MG63 (cell line): ENCODE data around the gene TFAP2B. TPM values are rescaled to one million over a fixed set of nuclear protein-coding genes. Genes with fewer than 3 reads are reported as not detected.

Experiments used
- DNase-seq: peaks from one replicate; pipeline ENCODE4 v3.0.0-alpha.2; 2020
- H3K27me3 ChIP-seq: fragments of 250-450 bp; sonication (Bioruptor Pico); 2 replicates; pipeline ENCODE4 v1.5.1; 2020; ENCODE audit warnings: mild to moderate bottlenecking, moderate library complexity
- H3K36me3 ChIP-seq: fragments of 250-450 bp; sonication (Bioruptor Pico); 2 replicates; pipeline ENCODE4 v1.5.1; 2020; ENCODE audit warnings: mild to moderate bottlenecking, moderate library complexity
- H3K4me3 ChIP-seq: fragments of 250-450 bp; sonication (Bioruptor Pico); 2 replicates; pipeline ENCODE4 v1.5.1; 2020; ENCODE audit warnings: mild to moderate bottlenecking, moderate library complexity
- H3K9me3 ChIP-seq: fragments of 250-450 bp; sonication (Bioruptor Pico); 2 replicates; pipeline ENCODE4 v1.5.1; 2020; ENCODE audit warnings: mild to moderate bottlenecking, moderate library complexity
- total RNA-seq: library from RNA; depleted of rRNA; stranded (reverse); fragments of >200 nt; shearing (Covaris generic); gene quantifications from 2 replicates; pipeline ENCODE4 v1.2.3, GENCODE V29; 2014; ENCODE audit warnings: low replicate concordance

TFAP2B gene
- total RNA-seq, 1 experiment from 2014 or later: not detected

DNA sequence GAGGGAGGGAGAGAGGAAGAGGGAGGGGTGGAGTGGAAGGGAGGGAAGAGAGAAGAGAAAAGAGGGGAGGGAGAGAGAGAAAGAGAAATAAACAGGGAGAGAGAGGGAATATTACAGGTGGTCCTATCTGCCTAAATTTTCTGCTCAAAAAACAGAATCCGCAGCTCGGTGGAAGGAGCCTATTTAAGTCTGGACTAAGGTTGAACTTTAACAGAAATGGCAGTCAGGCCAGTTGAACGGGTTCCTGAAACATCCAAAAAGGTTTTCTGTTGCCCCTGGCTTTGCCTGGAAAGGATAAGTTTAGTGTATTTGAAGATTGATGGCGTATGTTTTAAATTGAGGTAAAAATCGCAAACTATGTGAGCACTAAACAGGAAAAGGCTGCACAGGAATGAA lies 2.2 kb downstream of the TFAP2B start:
- Histone ChIP-seq H3K4me3 (no peak overlapping the region), H3K9me3 (no peaks in the 10 kb centered on the region), H3K27me3 (peaks cover 34% of the 10 kb centered on the region), H3K36me3 (no peaks in the 10 kb centered on the region)
- DNase-seq: no peak

DNA sequence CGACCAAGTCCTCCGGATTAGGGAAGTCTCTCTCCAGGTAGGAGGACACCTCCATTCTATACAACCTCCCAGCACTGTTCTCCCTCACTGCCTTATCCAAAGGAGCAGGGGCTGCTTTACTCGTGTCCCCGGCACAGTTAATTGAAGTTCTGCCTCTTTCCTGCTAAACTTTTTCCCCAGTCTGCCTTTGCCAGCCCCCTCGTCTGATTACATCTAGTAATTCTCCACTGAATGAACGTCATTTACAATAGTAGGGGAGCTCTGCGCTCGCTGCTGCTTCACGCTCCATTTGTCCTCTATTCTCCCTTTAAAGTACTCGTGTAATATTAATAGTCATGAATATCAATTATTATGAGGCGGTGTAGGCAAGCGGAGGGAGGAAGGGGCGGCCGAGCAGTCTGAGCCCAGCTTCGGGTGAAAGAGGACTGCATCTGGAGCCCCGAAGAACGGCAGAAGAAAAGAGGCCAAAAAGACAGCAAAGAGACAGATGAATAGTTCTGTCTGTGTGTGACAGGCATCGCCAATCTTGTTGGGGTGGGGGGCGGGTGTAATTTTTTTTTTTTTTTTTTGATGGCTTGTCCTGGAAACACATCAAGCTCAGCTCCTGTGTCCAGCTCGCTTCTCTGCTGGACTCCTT lies 2.9 kb downstream of the TFAP2B start:
- Histone ChIP-seq H3K9me3 (no peaks in the 10 kb centered on the region), H3K36me3 (no peaks in the 10 kb centered on the region), H3K27me3 (peaks cover 36% of the 10 kb centered on the region), H3K4me3 (no peak overlapping the region)
- DNase-seq: no peak

DNA sequence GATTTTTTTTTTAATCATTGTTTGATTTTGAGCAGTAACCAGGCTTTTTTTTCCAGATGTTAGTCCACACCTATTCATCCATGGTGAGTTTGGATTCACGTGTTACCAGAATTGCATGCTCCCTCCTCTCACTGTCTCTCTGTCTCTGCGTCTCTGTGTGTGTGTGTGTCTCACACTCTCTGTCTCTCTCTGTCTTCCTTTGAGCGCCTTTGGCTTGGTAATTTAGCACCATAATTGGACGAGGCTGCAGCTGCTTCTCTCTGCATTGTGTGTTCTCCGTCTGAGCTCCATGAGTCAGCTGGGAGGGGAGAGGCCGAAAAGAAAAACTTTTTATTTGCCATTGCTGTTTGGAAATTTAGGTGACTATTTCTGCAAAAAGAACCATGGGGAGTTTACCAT lies 3.4 kb downstream of the TFAP2B start:
- DNase-seq: no peak

GRCh38 chr6:50823094-50823920 lies 4.6 kb downstream of the TFAP2B start:
- DNase-seq: no peak
- H3K4me3 ChIP-seq: no peak overlapping the region
- H3K36me3 ChIP-seq: no peaks in the 10 kb centered on the region
- H3K27me3 ChIP-seq: peaks cover 36% of the 10 kb centered on the region
- no peaks in the 10 kb centered on the region for H3K9me3 ChIP-seq

More for the DNA sequence above, 3.4 kb downstream of the TFAP2B start:
- Histone ChIP-seq H3K4me3 (no peak overlapping the region), H3K9me3 (no peaks in the 10 kb centered on the region), H3K27me3 (peaks cover 38% of the 10 kb centered on the region), H3K36me3 (no peaks in the 10 kb centered on the region)

- Histone ChIP-seq H3K9me3 (no peaks in the 10 kb centered on the region), H3K4me3 (no peak overlapping the region), H3K27me3 (peaks cover 32% of the 10 kb centered on the region), H3K36me3 (no peaks in the 10 kb centered on the region)
- DNase-seq: no peak
Observed at GRCh38 chr6:50824552-50824951, 5.9 kb downstream of the TFAP2B start.

GRCh38 chr6:50825375-50826036 lies 6.8 kb downstream of the TFAP2B start:
- peaks cover 25% of the 10 kb centered on the region for H3K27me3 ChIP-seq
- no peaks in the 10 kb centered on the region for H3K36me3 ChIP-seq
- H3K4me3 ChIP-seq: no peak overlapping the region
- no peaks in the 10 kb centered on the region for H3K9me3 ChIP-seq
- no peak for DNase-seq

DNA sequence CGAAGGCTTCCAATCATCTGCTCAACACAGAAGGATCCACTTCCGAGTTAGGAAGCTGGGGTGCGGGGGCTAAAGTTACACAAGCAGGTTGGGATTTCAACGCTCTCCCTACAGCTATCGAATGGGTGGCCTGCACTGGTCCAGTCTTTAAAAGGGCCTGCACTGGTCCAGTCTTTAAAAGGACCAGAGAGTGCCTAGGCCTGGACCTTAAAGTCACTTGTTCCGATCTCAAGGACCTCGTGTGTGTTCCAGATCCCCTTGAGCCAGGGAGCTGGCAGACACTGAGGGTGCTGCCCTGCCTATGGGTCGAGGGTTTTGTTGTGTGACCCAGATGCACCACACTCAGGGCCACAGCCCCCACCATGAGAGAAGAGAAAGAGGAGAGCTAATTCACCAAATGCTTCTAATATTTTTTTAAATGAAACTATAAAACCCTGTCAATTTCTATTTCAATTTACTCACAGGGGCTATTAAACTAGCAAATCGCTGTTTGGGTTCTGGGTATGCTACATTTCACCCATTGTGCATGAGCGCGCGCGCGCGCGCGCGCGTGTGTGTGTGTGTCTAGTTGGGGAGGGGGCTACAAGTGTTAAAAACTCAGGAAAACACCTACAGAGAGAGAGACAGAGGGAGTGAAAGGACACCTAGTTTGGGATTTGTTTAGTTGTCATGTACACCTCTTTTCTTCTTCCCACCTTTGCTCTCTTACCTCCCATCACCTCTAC lies 7.5 kb downstream of the TFAP2B start:
- DNase-seq: no peak
- no peaks in the 10 kb centered on the region for H3K9me3 ChIP-seq
- H3K4me3 ChIP-seq: no peak overlapping the region
- peaks cover 19% of the 10 kb centered on the region for H3K27me3 ChIP-seq
- H3K36me3 ChIP-seq: no peaks in the 10 kb centered on the region

- Histone ChIP-seq H3K9me3 (no peaks in the 10 kb centered on the region), H3K27me3 (peaks cover 19% of the 10 kb centered on the region), H3K36me3 (no peaks in the 10 kb centered on the region), H3K4me3 (no peak overlapping the region)
- DNase-seq: no peak
Observed at GRCh38 chr6:50826803-50827202, 8.1 kb downstream of the TFAP2B start.

DNA sequence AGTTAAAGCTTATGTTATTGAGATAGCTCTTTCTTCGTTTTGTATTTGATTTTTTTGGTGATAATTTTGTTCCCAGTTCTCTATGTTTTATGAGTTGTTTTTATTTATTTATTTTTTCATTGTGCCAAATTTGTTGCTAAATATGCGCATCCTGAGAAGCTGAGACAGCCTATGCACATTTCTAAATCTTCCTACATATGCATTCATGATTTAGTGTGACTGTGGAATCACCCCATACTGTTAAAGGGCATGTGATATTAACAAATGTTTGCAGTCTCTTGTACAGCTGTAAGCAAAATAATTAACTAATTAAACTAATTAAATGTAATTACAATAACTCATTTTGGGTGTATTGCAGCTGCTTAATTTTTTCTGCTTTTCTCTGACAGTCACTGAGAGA lies 10.4 kb downstream of the TFAP2B start:
- no peaks in the 10 kb centered on the region for H3K36me3 ChIP-seq
- H3K4me3 ChIP-seq: no peak overlapping the region
- peaks cover 14% of the 10 kb centered on the region for H3K27me3 ChIP-seq
- no peaks in the 10 kb centered on the region for H3K9me3 ChIP-seq
- no peak for DNase-seq

GRCh38 chr6:50829898-50830444 lies 11.3 kb downstream of the TFAP2B start:
- no peaks in the 10 kb centered on the region for H3K9me3 ChIP-seq
- no peaks in the 10 kb centered on the region for H3K36me3 ChIP-seq
- H3K27me3 ChIP-seq: peaks cover 10% of the 10 kb centered on the region
- H3K4me3 ChIP-seq: no peak overlapping the region
- DNase-seq: no peak

DNA sequence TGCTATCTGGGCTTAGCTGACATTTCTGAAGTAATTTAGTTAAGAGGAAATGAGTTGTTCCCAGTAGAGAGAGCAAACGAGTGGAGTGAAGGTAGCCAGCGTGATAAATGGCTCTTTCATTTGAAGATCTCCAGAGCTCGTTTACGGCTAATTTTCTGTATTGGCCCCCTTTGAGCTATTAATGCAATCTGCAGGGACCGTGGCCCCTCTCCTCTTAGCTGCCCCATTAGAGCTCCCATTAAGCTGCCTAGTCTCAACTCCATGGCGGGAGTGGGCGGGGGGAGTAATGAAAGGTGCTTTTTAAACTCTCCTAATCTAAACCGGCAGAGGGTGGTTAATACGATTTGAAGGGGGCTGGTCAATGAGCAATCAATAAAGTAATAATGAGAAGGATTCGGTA lies 12.5 kb downstream of the TFAP2B start:
- peaks cover 4% of the 10 kb centered on the region; the same call in 1 of the 2 replicates for H3K27me3 ChIP-seq
- no peak overlapping the region for H3K4me3 ChIP-seq
- H3K36me3 ChIP-seq: no peaks in the 10 kb centered on the region
- DNase-seq: no peak
- H3K9me3 ChIP-seq: no peaks in the 10 kb centered on the region

GRCh38 chr6:50832912-50833311 lies 14.2 kb downstream of the TFAP2B start:
- H3K27me3 ChIP-seq: peaks cover under 1% of the 10 kb centered on the region; the same call in 1 of the 2 replicates
- H3K36me3 ChIP-seq: no peaks in the 10 kb centered on the region

DNA sequence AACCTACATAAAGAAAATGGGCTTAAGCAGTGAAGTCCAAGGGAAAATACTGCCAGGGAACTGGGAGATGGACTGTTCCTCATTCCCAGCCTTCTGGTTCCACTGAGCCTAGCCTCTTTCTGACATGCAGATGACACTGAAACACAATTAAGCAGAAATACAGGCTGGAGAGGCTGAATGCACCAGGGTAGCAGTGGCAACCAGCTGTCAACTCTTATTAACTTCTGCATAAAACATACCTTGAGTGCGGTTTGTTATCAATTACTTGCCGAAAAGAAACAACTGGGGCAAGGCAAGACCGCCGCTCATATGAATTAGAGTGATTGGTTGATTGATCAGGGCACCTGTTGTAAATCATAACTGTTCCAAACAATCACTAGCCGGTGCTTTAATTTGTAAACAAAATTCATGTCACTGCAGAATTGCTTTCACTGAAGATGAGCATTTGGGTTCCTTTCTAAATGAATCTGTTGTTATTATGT lies 16.3 kb downstream of the TFAP2B start:
- peaks cover 3% of the 10 kb centered on the region; the same call in 1 of the 2 replicates for H3K27me3 ChIP-seq

More at GRCh38 chr6:50832912-50833311, 14.2 kb downstream of the TFAP2B start:
- H3K9me3 ChIP-seq: no peaks in the 10 kb centered on the region
- no peak for DNase-seq
- no peak overlapping the region for H3K4me3 ChIP-seq

GRCh38 chr6:50836231-50836630 lies 17.6 kb downstream of the TFAP2B start:
- no peak overlapping the region for H3K4me3 ChIP-seq
- H3K27me3 ChIP-seq: peaks cover 3% of the 10 kb centered on the region; the same call in 1 of the 2 replicates
- H3K36me3 ChIP-seq: no peaks in the 10 kb centered on the region
- no peaks in the 10 kb centered on the region for H3K9me3 ChIP-seq
- DNase-seq: no peak

More for the DNA sequence above, 16.3 kb downstream of the TFAP2B start:
- H3K4me3 ChIP-seq: no peak overlapping the region
- no peaks in the 10 kb centered on the region for H3K36me3 ChIP-seq
- H3K9me3 ChIP-seq: no peaks in the 10 kb centered on the region
- no peak for DNase-seq

- Histone ChIP-seq H3K9me3 (no peaks in the 10 kb centered on the region), H3K36me3 (no peaks in the 10 kb centered on the region), H3K27me3 (peaks cover 3% of the 10 kb centered on the region; the same call in 1 of the 2 replicates), H3K4me3 (no peak overlapping the region)
- no peak for DNase-seq
Observed at GRCh38 chr6:50837589-50838445, 19.1 kb downstream of the TFAP2B start.
